AG09309 (cell line): ENCODE results near the gene SMYD1.

Experiments used
- DNase-seq: peaks from one replicate; pipeline ENCODE4 v3.0.0-alpha.2; 2010; ENCODE audit warnings: low read depth
- H3K4me3 ChIP-seq: 2 replicates; pipeline ENCODE4 v1.5.1; 2011; ENCODE audit warnings: mild to moderate bottlenecking, low read depth, low read length, moderate library complexity; ENCODE audit not compliant: control insufficient read depth
- CTCF ChIP-seq: IDR thresholded peaks from 2 replicates; pipeline ENCODE4 v1.5.1; 2011; ENCODE audit warnings: mild to moderate bottlenecking, low read depth, low read length, inconsistent platforms; ENCODE audit not compliant: insufficient read depth, control insufficient read depth; ENCODE audit errors: missing control alignments

SMYD1 gene

DNA sequence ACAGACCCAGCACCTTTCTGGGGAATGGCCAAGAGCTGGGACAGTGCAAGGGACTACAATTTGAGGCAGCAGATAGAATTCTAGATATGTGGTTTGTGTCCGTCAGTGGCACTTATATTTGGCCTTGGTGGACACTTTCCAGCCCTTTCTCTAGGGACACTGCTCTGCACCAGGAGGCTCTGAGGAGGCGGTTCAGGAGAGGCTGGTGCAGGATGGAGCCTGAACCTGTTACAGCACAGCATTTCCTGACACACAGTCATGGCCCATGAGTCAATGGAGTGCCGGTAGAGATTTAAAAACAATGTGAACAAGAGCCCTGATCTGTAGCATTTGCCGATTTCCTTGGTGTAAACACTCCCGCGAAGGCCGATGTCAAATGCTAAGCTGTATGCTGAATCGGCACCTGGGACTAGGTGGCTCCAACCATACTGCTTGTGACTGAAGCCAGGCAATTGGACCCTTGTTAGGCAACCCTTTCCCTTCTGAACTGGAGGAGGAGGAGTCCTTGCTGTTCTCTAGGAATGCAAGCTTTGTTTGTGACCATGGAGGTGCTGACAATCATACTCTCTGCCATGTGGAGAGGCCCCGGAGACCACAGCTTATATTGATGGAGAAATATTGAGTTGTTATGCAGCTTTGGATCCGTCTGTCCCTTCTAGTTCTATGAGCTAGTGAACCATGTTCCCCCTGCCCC, 48.3 kb downstream of the SMYD1 start:
- no peak for DNase-seq
- no peak for TF ChIP-seq CTCF
- no peak overlapping the region for H3K4me3 ChIP-seq

GRCh38 chr2:88116669-88117432, 49.2 kb downstream of the SMYD1 start:
- no peak overlapping the region for H3K4me3 ChIP-seq
- DNase-seq, result no peak
- TF ChIP-seq CTCF, result no peak

GRCh38 chr2:88117973-88118372, 50.3 kb downstream of the SMYD1 start:
- DNase-seq, result no peak
- TF ChIP-seq CTCF, result no peak

DNA sequence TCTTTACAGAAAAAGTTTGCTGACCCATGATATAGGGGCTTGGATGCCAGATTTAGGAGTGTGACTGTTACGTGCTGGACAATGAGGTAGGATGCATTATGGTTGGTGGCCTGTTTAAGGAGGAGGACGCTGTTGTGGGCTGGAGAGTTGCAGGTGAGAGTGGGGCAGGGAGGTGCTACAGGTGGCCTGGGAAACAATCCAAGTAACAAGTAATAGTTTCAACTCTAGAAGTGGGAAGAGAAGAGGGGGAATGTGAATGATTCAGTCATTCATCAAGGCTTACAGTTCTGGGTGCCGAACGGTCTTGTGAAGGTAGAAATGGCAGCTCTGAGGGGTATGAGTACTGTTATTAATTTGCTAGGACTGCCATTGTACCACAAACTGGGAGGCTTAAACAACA, 54.1 kb downstream of the SMYD1 start:
- no peak overlapping the region for H3K4me3 ChIP-seq
- no peak for DNase-seq
- no peak for TF ChIP-seq CTCF

More at GRCh38 chr2:88117973-88118372, 50.3 kb downstream of the SMYD1 start:
- no peak overlapping the region for H3K4me3 ChIP-seq

- H3K4me3 ChIP-seq, result no peak overlapping the region
- DNase-seq, result no peak
- TF ChIP-seq CTCF, result no peak
Measured at GRCh38 chr2:88122141-88122884, 54.7 kb downstream of the SMYD1 start.

- DNase-seq, result no peak
- no peak overlapping the region for H3K4me3 ChIP-seq
- TF ChIP-seq CTCF, result no peak
Measured at GRCh38 chr2:88123164-88123974, 55.7 kb downstream of the SMYD1 start.
